OCI-M1 (cell line): ENCODE measurements around the gene ELF1.
"Not testable (repeated sequence)": the region's sequence is repeated elsewhere in the genome, so short reads cannot be mapped to it uniquely, and the experiment has no call there.

Experiments
- DNase-seq: peaks from one replicate; lab custom pipeline; 2025; lab: John Stamatoyannopoulos, UW

ELF1 gene

DNA sequence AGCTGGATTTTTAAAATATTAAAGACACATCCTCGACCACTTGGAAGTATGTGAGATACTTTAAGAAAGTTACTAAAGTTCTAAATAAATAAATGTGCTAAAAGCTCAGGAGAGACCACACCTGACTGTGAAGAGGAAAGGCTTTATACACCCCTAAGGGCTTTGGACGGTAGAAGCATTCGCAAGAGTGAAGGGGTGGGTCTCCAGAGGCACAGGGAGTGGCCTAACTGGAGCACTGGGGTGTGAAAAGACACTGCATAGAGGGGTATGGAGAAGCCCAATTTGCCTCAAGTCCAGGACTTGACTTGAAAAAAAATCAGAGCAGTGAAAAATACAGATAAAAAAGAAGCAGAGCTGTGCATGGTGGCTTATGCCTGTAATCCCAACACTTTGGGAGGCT lies 125.5 kb downstream of the ELF1 start:
- not testable (repeated sequence) for DNase-seq

DNA sequence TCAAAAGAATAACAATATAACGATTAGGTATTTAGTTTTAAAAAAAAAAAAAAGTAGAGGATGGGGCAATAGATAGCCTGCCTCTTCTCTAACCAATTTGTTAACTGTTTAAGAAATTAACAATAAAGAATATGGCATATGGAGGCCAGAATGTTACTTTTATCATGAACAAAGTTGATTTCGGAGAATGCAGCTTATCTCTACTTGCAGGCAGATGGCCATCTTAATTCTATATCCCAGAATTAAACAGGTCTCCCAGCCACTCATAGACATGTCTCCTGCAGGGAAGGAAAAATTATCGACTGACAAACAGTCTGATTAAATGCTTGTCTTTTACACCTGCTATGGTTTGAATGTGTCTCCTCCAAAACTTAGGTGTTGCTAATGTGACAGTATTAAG lies 133.1 kb downstream of the ELF1 start:
- no peak for DNase-seq

DNA sequence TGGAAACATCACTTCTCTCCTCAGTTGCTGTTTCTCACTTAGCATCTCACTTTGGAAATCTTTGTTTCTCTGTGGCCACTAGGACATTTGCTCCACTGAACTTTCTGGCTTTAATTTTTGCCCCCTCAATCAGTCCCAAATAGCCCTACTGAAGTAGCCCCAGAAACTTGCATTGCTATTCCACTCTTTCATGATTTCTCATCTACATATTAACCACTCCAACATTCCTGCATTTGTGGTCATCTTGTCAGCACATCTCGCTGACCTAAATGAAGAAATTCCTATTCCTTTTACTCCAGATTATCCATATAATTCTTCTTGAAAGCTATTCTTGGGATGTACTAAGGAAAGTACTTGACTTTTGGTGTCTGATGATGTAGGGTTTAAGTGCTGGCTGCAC lies 134.9 kb downstream of the ELF1 start:
- not testable (repeated sequence) for DNase-seq
